HG03039 (cell line): ENCODE data around the gene IL17RD.

Experiments
- ATAC-seq: cut with Tn5 transposase; IDR thresholded peaks from one replicate; pipeline ENCODE4 v1.9.1; 2021; ENCODE audit warnings: mild to moderate bottlenecking, moderate library complexity; ENCODE audit not compliant: unreplicated experiment

Gene IL17RD

GRCh38 chr3:57069503-57069902 is 95.7 kb downstream of the IL17RD start:
- ATAC-seq = no peak

GRCh38 chr3:57068437-57069089 is 96.6 kb downstream of the IL17RD start:
- ATAC-seq = peak; percentile 99

DNA sequence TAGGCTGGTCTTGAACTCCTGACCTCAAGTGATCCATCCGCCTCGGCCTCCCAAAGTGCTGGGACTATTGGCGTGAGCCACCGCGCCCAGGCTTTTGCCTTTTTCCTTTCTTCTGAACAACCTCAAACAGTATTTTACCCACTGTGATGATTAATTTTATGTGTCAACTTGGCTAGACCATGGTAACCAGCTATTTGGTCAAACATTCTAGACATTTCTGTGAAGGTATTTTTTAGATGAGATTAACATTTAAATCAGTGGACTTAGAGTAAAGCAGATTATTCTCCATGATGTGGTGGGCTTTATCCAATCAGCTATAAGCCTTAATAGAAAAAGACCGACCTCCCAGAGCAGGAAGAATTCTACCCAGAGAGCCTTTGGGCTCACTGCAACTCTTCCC is 98.7 kb downstream of the IL17RD start:
- no peak for ATAC-seq

DNA sequence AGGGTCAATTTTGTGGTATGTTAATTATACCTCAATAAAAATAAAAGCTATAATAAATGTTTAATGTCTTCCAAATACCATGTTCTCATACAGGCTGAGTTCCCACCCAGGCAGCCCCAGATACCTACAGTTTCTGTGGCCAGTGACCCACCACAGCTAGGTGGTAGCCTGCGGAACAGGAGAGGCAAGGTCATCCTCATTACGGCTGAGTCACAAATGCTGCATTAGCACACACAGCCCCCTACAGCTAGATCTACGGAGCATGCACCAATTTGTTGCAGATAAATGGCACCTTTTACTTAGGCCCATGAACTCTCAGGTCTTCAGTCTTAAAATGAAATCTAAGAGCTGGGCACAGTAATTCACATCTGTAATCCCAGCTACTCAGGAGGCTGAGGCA is 99.6 kb downstream of the IL17RD start:
- ATAC-seq = no peak

- ATAC-seq = no peak
Observed at GRCh38 chr3:57064572-57064971, 100.6 kb downstream of the IL17RD start.

DNA sequence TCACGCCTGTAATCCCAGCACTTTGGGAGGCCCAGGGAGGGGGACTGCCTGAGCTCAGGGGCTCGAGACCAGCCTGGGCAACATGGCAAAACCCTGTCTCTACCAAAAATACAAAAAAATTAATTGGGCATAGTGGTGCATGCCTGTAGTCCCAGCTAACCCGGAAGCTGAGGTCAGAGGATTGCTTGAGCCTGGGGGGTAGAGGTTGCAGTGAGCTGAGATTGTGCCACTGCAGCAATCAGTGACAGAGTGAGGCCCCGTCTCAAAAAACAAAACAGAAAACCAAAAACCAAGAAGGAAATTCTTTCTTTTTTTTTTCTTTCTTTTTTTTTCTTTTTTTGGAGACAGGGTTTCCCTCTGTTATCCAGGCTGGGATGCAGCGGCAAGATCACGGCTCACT is 101.2 kb downstream of the IL17RD start:
- ATAC-seq = no peak

DNA sequence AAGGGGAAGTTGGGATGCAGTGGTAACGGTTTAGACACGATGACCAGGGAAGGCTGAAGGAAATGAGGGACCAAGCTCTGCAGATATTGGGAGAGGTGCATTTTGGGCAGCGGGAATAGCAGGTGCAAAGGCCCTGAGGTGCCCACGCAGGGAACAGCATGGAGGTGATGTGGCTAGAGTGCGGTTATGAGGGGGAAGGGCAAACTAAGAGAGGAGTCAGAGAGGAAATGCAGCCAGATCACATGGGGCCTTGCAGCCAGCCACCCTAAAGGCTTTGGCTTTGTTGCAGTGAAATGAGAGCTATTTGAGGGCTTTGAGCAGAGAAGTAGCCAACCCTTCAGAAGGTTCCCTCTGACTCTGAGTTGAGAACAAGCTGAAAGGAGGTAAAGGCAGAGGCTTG is 102.1 kb downstream of the IL17RD start:
- ATAC-seq = no peak

DNA sequence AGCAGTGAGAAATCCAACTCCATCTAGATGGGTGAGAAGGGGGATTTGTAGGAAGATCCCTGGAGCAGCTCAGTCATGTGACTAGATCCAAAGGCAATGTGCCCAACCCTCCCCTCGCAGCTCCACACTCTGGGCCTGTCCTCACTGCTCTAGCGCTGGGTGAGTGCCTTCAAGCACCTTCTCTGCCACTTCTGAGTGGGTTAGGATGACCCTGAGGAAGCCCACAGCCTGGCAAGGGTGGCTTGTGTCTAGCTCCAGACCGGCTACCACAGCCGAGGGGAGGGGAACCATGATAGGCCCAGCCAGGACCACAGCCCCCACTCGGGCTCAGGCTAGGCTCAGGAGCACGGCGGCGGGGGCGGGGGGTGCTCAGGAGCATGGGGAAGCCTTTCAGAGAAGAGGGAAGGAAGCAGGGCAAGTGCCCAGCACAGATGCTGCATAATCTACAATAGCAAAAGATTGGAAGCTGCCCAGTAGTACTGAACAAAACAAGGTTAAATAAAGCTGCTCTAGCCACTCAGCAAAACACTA is 103.0 kb downstream of the IL17RD start:
- no peak for ATAC-seq

DNA sequence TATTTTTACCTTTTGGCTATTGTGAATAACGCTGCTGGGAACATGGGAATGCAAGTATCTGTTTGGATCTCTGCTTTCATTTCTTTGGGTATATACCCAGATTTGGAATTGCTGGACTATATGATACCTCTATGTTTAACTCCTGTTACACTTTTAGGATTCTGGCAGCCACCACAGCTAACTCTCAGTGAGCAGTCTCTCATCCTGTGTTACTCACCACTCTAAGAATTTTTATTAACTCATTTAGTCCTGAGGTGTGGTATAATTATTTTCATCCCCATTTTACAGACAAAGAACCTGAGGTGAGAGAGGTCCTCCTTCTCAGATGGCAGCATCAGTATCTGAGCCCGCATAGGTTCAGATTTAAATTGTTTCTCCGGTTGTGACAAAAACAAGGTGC is 103.6 kb downstream of the IL17RD start:
- ATAC-seq = no peak

GRCh38 chr3:57060089-57060821 is 104.9 kb downstream of the IL17RD start, which contains the start of gene SPATA12:
TSS of gene SPATA12 (plus strand) at chr3:57060664. CDS start at chr3:57073695, 13,031 bp downstream.
- ATAC-seq = no peak

GRCh38 chr3:57059411-57059810 is 105.7 kb downstream of the IL17RD start:
- no peak for ATAC-seq

- ATAC-seq = no peak
Observed at GRCh38 chr3:57057351-57057750, 107.8 kb downstream of the IL17RD start.

GRCh38 chr3:57053122-57053521 is 112.0 kb downstream of the IL17RD start:
- no peak for ATAC-seq

- ATAC-seq = no peak
Observed at GRCh38 chr3:57052662-57053061, 112.5 kb downstream of the IL17RD start.

DNA sequence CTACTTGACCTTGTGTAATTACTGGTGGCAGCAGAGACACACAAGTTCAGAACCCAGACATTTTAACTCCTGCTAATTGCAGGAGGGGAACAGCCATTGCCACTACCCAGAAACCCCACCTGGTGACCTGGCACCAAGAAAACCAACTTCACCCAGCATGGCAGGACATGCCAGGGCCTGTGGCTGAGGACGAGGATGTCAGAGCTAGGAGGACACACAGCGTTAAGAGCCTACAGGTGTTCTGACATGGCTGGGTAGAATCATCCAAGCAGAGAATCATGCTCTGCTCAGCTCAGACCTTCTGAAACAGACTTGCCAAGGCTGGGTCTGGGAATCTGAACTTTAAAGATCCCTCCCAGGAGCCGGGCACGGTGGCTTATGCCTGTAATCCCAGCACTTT is 116.4 kb downstream of the IL17RD start:
- ATAC-seq = no peak

DNA sequence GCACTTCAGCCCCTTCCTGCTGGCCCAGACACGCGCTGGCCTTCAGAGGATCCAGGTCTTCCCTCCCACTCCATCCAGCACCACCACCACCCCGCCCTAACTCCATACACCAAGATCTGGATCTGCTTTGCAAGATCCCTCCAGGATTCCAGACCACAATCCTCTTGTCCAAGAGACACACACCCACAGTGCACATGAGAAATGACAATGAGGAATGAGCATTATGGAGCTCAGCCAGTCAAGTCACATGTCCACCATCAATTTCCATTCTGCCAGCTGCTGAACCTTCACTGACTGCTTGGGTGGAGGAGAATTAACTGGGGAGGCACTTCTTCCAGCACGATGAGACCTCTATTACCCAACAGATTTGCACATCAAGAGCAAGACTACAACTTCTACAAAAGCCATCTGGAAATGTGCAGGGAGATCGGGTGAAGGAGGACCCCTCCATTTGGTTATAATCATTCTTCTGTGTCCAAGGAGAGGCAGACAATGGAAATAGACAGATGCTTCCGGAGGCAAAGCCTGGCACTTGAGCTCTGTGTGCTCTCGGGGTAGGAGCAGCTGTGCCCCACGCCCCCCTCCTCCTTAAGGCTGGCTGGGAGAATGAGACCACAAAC is 117.0 kb downstream of the IL17RD start:
- ATAC-seq = no peak

DNA sequence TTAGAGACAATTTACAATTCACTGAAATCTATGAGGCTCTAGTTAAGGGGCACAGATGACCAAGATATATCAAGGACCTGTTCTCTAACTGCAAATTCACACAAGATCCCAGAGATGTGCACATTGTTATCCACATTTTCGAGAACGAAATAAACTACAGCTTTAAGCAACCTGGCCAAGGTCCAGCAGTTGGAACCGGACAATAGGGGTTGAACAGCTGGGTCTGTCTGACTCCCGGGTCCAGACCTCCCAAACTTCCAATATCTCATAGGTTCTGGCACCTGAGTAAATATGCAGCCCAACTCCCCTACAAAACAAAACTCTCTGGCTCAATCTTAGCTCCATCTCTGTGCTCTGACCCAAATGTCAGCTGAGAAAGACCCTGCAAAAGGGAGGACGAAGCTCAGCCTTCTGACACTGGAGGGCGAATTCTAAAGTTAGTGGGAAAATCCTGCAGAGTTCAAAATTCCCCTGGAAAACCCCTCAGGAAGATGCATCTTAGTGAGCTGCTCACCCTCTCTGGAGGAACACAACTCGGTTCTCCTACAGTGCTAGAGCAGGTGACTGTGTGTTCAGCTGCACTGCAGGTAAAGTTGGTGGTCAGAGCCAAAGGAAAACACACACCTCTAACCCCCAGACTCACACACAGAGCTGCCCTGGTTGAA is 118.9 kb downstream of the IL17RD start:
- ATAC-seq = no peak

DNA sequence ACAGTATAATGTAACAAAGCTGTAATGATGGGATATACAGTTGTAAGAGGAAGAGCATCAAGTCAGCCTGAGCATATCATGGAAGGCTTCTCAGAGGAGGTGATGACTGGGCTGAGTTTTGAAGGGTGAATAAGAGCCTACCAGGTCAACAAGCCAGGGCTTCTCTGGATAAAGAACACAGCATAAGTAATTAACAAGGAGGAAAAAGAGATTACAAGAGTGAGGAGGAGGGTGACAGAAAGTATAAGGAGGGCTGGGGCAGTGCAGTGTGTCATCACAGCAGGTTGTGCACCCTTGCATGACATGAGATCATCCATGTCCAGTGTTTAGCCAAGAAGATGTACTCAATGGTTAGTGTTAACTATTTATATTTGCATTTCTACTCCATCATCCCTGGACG is 121.6 kb downstream of the IL17RD start:
- no peak for ATAC-seq

DNA sequence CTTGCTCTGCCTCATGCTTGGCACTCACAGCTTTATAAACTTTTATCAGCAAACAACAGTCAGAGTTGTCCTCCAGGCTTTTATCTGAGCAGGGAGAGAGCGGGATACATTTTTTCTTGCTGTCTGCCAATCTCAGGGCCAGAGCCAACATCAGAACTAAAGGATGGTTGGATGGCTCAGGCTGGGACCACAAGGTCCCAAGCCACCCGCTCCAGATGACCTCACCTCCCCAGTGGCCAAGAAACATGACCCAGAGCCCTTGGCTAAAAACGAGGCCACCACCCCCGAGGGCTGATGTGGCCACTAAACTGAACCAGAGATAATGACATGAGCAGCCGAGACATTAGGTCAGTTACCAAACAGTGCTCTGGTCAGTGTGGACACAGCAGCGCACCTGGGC is 123.5 kb downstream of the IL17RD start:
- ATAC-seq = no peak
